Activated naive CD8-positive, alpha-beta T cell treated with anti-CD3 and anti-CD28 coated beads, Interleukin-2, amount 10 ng/mL, durations not matched to agents 7 days and 5 days (primary cell): ENCODE data around the gene KDM1B. TPM values are rescaled to one million over a fixed set of nuclear protein-coding genes. Genes with fewer than 3 reads are reported as not detected.
"Not testable (repeated sequence)": the region's sequence is repeated elsewhere in the genome, so short reads cannot be mapped to it uniquely, and the experiment has no call there.

Source experiments
- ATAC-seq: fragments of 150-1000 bp; cut with Tn5 transposase; one replicate; pipeline ENCODE4 v1.10.0; 2021; ENCODE audit warnings: low read depth, moderate library complexity
- POLR2A ChIA-PET: fragments of 350-600 bp; sonication (Branson Sonifier 250); formaldehyde crosslinking; loops from one replicate; lab custom pipeline; 2021; ENCODE audit warnings: antibody characterized with exemption; lab: Charles Lee
- DNase-seq: peaks from one replicate; pipeline ENCODE4 v3.0.0; 2021
- H3K27ac Mint-ChIP-seq: one replicate; pipeline ENCODE4 v1.8.0; 2022; ENCODE audit warnings: mild to moderate bottlenecking, mixed read lengths
- H3K27me3 Mint-ChIP-seq: one replicate; pipeline ENCODE4 v1.8.0; 2022; ENCODE audit warnings: mild to moderate bottlenecking, moderate library complexity, mixed read lengths
- H3K36me3 Mint-ChIP-seq: one replicate; pipeline ENCODE4 v1.8.0; 2021; ENCODE audit warnings: mild to moderate bottlenecking, mixed read lengths
- H3K4me1 Mint-ChIP-seq: one replicate; pipeline ENCODE4 v1.8.0; 2021; ENCODE audit warnings: mixed read lengths
- H3K4me3 Mint-ChIP-seq: one replicate; pipeline ENCODE4 v1.8.0; 2022; ENCODE audit warnings: mild to moderate bottlenecking, moderate library complexity, mixed read lengths
- H3K9me3 Mint-ChIP-seq: one replicate; pipeline ENCODE4 v1.8.0; 2021; ENCODE audit warnings: mixed read lengths
- total RNA-seq, 2 experiments: library from RNA; stranded (reverse); gene quantifications; one replicate each; pipeline ENCODE4 v1.2.3, GENCODE V29; 2021

Gene KDM1B
- total RNA-seq, 2 experiments from 2014 or later, result 9.7 to 10.2 TPM

DNA sequence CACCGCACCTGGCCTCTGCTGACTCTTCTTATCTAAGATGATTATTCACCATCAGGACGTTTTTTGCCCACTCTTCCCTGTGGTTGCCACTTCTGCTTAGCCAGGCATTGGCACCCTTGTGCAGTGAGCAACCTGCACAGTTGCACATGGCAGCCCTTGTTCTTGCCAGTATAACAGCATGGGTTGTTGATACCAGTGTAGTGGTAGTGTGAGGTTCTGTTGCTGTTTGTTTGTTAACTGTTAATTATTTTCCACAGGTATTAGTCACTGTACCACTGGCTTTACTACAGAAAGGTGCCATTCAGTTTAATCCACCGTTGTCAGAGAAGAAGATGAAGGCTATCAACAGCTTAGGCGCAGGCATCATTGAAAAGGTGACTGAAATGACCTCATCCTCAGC lies 57.0 kb downstream of the KDM1B start:
- ATAC-seq (no peak), DNase-seq (no peak)
- POLR2A ChIA-PET, result no interaction called here
- Mint-ChIP-seq H3K9me3 (no peaks in the 10 kb centered on the region), H3K36me3 (peaks cover 2% of the 10 kb centered on the region), H3K27me3 (no peaks in the 10 kb centered on the region), H3K27ac (no peak overlapping the region), H3K4me3 (no peak overlapping the region), H3K4me1 (peaks cover 8% of the 10 kb centered on the region)

DNA sequence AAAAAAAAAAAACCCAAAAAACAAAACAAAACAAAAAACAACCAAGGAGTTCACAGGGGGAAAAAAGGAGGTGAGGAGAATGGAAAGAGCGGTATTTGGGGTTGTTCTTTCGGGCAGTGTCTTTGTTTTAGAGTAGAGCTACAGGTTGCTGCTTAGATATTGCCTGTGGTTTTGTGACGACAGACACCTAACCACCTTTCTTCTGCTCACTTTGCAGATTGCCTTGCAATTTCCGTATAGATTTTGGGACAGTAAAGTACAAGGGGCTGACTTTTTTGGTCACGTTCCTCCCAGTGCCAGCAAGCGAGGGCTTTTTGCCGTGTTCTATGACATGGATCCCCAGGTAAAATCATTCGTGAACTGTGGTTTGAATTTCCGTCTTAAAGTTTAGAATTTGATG lies 58.2 kb downstream of the KDM1B start:
- Mint-ChIP-seq H3K4me3 (peak overlapping the region; percentile 25), H3K4me1 (peaks cover 8% of the 10 kb centered on the region), H3K27ac (no peak overlapping the region), H3K27me3 (no peaks in the 10 kb centered on the region), H3K9me3 (no peaks in the 10 kb centered on the region), H3K36me3 (peaks cover 2% of the 10 kb centered on the region)
- POLR2A ChIA-PET, result interaction anchor here (0.7 kb wide), 1 partner anchor 57 kb away, joined by 3 read pairs; no protein-coding TSS in a partner anchor
- DNase-seq, result no peak
- ATAC-seq, result no peak

DNA sequence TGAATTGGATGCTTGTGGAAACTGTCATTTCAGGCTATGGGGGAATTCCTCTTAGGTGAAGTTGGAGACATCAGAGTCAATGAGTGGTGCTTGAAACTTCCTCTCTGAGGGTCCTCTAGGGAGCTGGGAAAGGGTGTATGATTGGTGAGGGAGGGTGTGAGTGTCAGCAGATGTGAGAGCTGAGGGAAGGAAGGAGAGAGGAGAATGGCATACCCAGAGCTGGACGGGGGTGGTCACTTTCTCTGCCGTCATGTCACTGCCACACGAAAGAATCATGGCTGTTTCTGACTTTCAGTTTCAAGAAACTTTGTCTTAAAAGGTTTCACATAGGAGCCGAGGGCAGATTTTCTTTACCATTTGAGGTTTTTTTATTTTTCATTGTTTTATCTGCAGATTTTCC lies 58.8 kb downstream of the KDM1B start:
- Mint-ChIP-seq H3K9me3 (no peaks in the 10 kb centered on the region), H3K27ac (peak overlapping the region; percentile 22), H3K4me1 (peaks cover 8% of the 10 kb centered on the region), H3K4me3 (peak overlapping the region; percentile 29), H3K36me3 (peaks cover 3% of the 10 kb centered on the region), H3K27me3 (no peaks in the 10 kb centered on the region)
- POLR2A ChIA-PET, result no interaction called here
- DNase-seq (no peak), ATAC-seq (no peak)

DNA sequence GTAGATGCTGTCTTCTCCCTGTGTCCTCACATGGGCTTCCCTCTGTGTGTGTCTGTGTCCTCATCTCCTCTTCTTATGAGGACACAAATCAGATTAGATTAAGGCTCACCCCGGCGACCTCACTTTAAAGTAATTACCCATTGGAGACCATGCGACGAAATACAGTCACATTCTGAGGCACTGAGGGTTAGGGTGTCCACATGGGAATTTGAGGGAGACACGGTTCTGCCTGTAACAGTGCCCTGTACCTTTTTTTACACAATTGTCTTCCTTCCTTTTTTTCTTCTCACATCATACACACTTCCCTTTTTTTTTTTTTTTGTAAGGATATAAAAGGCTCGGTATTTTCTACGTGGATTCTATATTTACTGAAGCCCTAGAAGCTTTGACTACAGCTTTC lies 60.2 kb downstream of the KDM1B start:
- no peak overlapping the region for H3K4me3 Mint-ChIP-seq
- DNase-seq, result no peak
- H3K4me1 Mint-ChIP-seq, result peaks cover 8% of the 10 kb centered on the region
- no peak for ATAC-seq
- H3K27me3 Mint-ChIP-seq, result no peaks in the 10 kb centered on the region
- H3K36me3 Mint-ChIP-seq, result peaks cover 5% of the 10 kb centered on the region
- no peaks in the 10 kb centered on the region for H3K9me3 Mint-ChIP-seq
- no peak overlapping the region for H3K27ac Mint-ChIP-seq
- POLR2A ChIA-PET, result interaction anchor here (0.7 kb wide), 1 partner anchor 168 kb away, joined by 4 read pairs; no protein-coding TSS in a partner anchor

DNA sequence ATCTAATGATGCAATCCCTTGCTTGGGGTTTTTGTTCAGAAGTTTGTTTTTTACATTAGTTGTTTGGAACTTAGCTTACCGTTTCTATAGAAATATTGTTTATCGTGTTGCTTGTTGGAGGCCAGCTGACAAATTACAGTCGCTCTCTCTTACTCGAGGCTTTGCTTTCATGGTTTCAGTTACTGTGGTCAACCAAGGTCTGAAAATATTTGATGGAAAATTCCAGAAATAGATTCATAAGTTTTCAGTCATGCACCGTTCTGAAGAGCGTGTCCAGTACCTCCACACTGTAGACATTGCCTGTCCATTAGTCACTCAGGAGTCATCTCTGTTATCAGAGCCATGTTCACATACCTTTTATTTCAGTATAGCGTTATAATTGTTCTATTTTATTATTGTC lies 61.2 kb downstream of the KDM1B start:
- Mint-ChIP-seq H3K4me3 (no peak overlapping the region), H3K36me3 (peaks cover 11% of the 10 kb centered on the region), H3K27me3 (no peaks in the 10 kb centered on the region), H3K9me3 (no peaks in the 10 kb centered on the region), H3K4me1 (peaks cover 5% of the 10 kb centered on the region), H3K27ac (no peak overlapping the region)
- ATAC-seq (no peak), DNase-seq (no peak)
- POLR2A ChIA-PET, result no interaction called here

DNA sequence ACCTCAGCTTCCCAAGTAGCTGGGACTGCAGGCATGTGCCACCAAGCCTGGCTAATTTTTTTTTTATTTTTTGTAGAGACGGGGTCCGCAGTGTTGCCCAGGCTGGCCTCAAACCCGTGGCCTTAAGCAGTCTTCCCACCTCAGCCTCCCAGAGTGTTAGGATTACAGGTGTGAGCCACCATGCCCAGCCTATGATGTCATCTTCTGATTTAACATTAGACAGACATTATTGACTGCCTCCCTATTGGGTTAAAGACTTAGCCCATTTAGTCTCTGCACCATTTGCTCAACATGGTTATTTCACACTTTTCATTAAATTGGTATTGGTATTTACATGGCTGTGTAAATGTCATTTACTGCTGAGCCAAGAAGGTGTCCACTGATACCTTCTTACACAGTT lies 63.0 kb downstream of the KDM1B start:
- POLR2A ChIA-PET, result no interaction called here
- H3K27ac Mint-ChIP-seq, result no peak overlapping the region
- no peak for ATAC-seq

DNA sequence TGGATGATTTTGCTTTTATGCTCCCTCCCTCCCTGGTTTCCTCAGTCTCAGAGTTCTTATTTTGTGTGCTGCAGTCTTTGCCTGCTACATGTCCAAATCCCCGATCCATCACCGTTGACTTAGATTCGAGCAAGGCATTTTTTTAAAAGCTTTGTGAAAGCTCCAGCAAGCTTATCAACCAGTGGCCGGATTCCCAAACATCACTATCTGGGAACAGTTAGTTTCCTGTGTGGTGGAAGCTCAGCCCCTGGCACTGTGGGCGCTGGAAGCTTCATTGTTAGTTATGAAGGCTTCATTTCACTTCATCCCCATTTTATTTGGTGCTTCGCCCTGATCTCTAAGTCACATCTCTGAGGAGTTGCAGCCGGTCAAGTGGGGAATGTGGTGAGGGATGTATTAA lies 64.4 kb downstream of the KDM1B start:
- H3K4me3 Mint-ChIP-seq, result no peak overlapping the region
- peaks cover 15% of the 10 kb centered on the region for H3K36me3 Mint-ChIP-seq
- ATAC-seq (no peak), DNase-seq (no peak)
- H3K4me1 Mint-ChIP-seq, result no peaks in the 10 kb centered on the region
- POLR2A ChIA-PET, result no interaction called here
- no peaks in the 10 kb centered on the region for H3K9me3 Mint-ChIP-seq
- no peaks in the 10 kb centered on the region for H3K27me3 Mint-ChIP-seq
- H3K27ac Mint-ChIP-seq, result no peak overlapping the region

More for the DNA sequence above, 63.0 kb downstream of the KDM1B start:
- Mint-ChIP-seq H3K36me3 (peaks cover 17% of the 10 kb centered on the region), H3K9me3 (no peaks in the 10 kb centered on the region), H3K4me3 (no peak overlapping the region), H3K27me3 (no peaks in the 10 kb centered on the region), H3K4me1 (peaks cover 5% of the 10 kb centered on the region)
- no peak for DNase-seq

DNA sequence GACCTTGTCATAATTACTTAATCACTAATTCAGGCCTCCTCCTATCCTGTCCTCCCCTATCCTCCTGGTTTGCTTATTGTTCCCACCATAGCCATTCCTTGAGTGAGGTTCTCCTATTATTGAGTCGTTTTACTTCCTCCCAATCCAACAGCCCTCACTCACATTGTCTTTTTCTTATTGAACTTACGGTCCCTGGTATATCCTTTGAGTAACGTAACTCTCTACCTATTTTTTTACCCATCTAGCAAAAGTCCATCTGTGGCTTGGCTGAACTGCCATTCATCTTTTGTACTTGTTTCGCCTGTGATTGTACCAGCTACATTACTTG lies 66.0 kb downstream of the KDM1B start:
- no peaks in the 10 kb centered on the region for H3K27me3 Mint-ChIP-seq
- peaks cover 2% of the 10 kb centered on the region for H3K4me1 Mint-ChIP-seq
- POLR2A ChIA-PET, result no interaction called here
- DNase-seq, result no peak
- no peak overlapping the region for H3K27ac Mint-ChIP-seq
- no peaks in the 10 kb centered on the region for H3K9me3 Mint-ChIP-seq
- no peak for ATAC-seq
- H3K36me3 Mint-ChIP-seq, result peaks cover 20% of the 10 kb centered on the region
- no peak overlapping the region for H3K4me3 Mint-ChIP-seq

DNA sequence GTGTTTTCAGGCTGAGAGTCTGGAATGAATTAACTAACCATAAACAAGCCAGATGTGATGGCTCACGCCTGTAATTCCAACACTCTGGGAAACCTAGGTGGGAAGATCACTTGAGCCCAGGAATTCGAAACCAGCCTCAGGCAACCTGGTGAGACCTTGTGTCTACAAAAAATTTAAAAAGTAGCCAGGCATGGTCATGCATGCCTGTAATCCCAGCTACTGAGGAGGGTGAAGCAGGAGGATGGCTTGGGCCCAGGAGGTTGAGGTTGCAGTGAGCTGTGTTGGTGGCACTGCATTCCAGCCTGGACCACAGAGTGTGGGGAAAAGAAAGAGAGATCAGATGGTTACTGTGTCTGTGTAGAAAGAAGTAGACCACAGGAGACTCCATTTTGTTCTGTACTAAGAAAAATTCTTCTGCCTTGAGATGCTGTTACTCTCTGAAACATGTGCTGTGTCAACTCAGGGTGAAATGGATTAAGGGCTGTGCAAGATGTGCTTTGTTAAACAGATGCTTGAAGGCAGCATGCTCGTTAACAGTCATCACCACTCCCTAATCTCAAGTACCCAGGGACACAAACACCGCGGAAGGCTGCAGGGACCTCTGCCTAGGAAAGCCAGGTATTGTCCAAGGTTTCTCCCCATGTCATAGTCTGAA lies 71.4 kb downstream of the KDM1B start:
- not testable (repeated sequence) for H3K27me3 Mint-ChIP-seq, H3K9me3 Mint-ChIP-seq, H3K4me3 Mint-ChIP-seq, ATAC-seq, DNase-seq
- H3K27ac Mint-ChIP-seq, result peak overlapping the region; percentile 31
- H3K36me3 Mint-ChIP-seq, result peaks cover 52% of the 10 kb centered on the region
- H3K4me1 Mint-ChIP-seq, result peaks cover 19% of the 10 kb centered on the region
- POLR2A ChIA-PET, result interaction anchor here (0.6 kb wide), 1 partner anchor 606 kb away, joined by 3 read pairs; no protein-coding TSS in a partner anchor

DNA sequence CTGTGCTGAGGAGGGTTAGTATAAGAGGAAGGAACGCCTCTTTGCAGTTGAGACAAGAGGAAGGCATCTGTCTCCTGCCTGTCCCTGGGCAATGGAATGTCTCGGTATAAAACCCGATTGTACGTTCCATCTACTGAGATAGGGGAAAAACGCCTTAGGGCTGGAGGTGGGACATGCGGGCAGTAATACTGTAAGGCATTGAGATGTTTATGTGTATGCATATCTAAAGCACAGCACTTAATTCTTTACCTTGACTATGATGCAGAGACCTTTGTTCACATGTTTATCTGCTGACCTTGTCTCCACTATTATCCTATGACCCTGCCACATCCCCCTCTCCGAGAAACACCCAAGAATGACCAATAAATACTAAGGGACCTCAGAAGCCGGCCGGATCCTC lies 71.9 kb downstream of the KDM1B start:
- ATAC-seq, H3K9me3 Mint-ChIP-seq, H3K27ac Mint-ChIP-seq, H3K27me3 Mint-ChIP-seq, POLR2A ChIA-PET, DNase-seq, H3K4me3 Mint-ChIP-seq: not testable (repeated sequence)
- Mint-ChIP-seq H3K4me1 (peaks cover 22% of the 10 kb centered on the region), H3K36me3 (peaks cover 56% of the 10 kb centered on the region)

DNA sequence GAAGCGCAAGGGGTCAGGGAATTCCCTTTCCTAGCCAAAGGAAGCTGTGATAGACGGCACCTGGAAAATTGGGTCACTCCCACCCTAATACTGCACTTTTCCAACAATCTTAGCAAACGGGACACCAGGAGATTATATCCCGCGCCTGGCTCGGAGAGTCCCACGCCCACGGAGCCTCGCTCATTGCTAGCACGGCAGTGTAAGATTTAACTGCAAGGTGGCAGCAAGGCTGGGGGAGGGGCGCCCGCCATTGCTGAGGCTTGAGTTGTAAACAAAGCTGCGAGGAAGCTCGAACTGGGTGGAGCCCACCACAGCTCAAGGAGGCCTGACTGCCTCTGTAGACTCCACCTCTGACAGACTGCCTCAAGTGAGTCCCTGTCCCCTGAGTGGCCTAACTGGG lies 73.4 kb downstream of the KDM1B start:
- H3K4me1 Mint-ChIP-seq, result peaks cover 29% of the 10 kb centered on the region

DNA sequence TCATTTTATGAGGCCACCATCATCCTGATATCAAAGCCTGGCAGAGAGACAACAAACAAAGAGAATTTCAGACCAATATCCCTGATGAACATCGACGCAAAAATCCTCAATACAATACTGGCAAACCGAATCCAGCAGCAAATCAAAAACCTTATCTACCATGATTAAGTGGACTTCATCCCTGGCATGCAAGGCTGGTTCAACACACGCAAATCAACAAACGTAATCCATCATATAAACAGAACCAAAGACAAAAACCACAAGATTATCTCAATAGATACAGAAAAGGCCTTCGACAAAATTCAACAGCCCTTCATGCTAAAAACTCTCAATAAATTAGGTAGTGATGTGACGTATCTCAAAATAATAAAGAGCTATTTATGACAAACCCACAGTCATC lies 76.6 kb downstream of the KDM1B start:
- POLR2A ChIA-PET, H3K27me3 Mint-ChIP-seq, H3K27ac Mint-ChIP-seq, H3K4me3 Mint-ChIP-seq, ATAC-seq, DNase-seq: not testable (repeated sequence)
- H3K9me3 Mint-ChIP-seq, result peaks cover 19% of the 10 kb centered on the region
- peaks cover 88% of the 10 kb centered on the region for H3K36me3 Mint-ChIP-seq
- H3K4me1 Mint-ChIP-seq, result peaks cover 31% of the 10 kb centered on the region

More for the DNA sequence above, 73.4 kb downstream of the KDM1B start:
- H3K4me3 Mint-ChIP-seq, POLR2A ChIA-PET, H3K27ac Mint-ChIP-seq, ATAC-seq, H3K27me3 Mint-ChIP-seq, DNase-seq: not testable (repeated sequence)
- Mint-ChIP-seq H3K9me3 (peaks cover 12% of the 10 kb centered on the region), H3K36me3 (peaks cover 67% of the 10 kb centered on the region)

DNA sequence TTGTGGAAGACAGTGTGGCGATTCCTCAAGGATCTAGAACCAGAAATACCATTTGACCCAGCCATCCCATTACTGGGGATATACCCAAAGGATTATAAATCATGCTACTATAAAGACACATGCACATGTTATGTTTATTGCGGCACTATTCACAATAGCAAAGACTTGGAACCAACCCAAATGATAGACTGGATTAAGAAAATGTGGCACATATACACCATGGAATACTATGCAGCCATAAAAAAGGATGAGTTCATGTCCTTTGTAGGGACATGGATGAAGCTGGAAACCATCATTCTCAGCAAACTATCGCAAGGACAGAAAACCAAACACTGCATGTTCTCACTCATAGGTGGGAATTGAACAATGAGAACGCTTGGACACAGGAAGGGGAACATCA lies 78.5 kb downstream of the KDM1B start:
- H3K36me3 Mint-ChIP-seq, result peaks cover 84% of the 10 kb centered on the region
- H3K4me1 Mint-ChIP-seq, result peaks cover 26% of the 10 kb centered on the region
- H3K4me3 Mint-ChIP-seq, DNase-seq, H3K27me3 Mint-ChIP-seq, ATAC-seq, POLR2A ChIA-PET, H3K27ac Mint-ChIP-seq: not testable (repeated sequence)
- peaks cover 19% of the 10 kb centered on the region for H3K9me3 Mint-ChIP-seq

DNA sequence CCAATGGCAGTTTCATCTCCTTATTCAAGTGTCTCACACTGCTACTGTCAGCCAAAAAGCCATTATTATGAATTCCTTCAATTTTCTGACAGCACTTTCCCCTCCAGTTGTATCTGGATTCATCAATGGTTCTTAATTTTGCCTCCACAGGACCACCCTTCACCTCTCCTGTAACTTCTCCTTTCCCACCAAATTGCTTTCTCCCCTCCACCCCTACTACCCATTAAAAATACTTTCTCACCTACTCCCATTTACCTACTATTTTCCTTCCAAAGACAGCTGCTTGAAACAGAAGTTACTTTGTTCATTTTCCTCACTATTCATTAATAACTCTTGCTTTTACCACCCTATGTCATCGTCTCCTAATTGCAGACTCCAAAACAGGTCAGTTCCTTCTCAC lies 79.3 kb downstream of the KDM1B start:
- ATAC-seq (no peak), DNase-seq (no peak)
- peaks cover 19% of the 10 kb centered on the region for H3K9me3 Mint-ChIP-seq
- POLR2A ChIA-PET, result no interaction called here
- H3K4me3 Mint-ChIP-seq, result no peak overlapping the region
- H3K27ac Mint-ChIP-seq, result peak overlapping the region; percentile 38
- H3K4me1 Mint-ChIP-seq, result peaks cover 25% of the 10 kb centered on the region
- H3K27me3 Mint-ChIP-seq, result no peaks in the 10 kb centered on the region
- H3K36me3 Mint-ChIP-seq, result peaks cover 81% of the 10 kb centered on the region
